ENCODE results near the gene SRR. TPM values are rescaled to one million over a fixed set of nuclear protein-coding genes. Genes with fewer than 3 reads are reported as not detected.

Gene SRR
- total and polyA plus RNA-seq, 10 of the 15 experiments (the other 5 are each of a cell fraction or from before 2014, with no cell fraction given): 11.7 to 33.9 (median 20.2) TPM

DNA sequence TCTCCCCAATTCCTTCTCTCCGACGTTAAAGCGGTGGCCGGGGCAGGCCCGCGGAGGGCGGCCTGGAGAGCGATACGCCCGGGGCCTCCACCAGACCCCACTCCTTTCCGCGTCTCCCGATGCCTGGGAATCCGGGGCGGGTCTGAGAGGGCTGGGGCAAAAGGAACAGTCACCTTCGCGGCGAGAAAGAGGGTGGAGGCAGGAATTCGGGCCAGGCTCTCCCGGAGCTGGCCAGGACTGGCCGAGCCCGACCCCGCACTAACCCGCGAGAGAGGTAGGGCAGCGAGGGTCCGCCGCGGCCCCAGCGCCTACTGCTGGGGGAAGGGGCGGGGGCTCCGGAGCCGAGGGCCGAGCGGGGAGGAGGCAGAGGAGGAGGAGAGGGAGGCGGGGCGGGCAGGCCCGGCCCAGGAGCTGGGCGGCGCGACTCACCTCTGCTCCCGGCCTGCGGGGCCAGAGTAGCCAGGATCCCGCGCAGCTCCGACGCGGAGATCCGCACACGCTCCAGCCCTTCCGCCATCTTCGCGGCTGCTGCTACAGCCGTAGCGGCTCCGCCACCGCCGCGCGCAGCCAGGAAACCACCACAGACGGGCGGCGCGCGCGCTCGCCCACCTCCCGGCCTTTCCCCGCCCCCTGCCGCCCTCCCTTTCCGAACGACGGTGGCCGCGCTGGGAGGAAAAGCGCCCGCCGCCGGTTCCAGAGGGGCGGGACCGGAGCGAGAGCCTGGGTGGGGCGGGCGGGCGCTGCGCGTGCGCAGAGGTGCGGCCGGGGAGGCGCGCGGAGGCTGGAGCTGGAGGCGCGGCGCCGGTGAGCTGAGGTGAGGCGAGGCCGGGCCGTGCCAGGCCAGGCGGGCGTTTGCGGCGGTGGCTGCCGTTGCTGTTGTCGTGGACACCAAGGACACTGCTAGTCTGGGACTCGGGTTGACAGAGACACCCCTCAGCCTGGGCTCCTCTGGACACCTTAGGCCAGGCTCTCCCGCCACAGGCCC is at the start of gene SRR, which contains the start of gene SMG6 (continued):
- TF ChIP-seq MEF2A (IDR thresholded peaks at IDR 0.05; ENCODE audit: insufficient read depth, low read depth, low read length): no peak
- no peak for TF ChIP-seq SMC3 (IDR thresholded peaks at IDR 0.05; ENCODE audit: borderline replicate concordance, low read length)
- no peak for TF ChIP-seq NFXL1 (IDR thresholded peaks at IDR 0.05; ENCODE audit: borderline replicate concordance)
- TF ChIP-seq, protein P1, sequence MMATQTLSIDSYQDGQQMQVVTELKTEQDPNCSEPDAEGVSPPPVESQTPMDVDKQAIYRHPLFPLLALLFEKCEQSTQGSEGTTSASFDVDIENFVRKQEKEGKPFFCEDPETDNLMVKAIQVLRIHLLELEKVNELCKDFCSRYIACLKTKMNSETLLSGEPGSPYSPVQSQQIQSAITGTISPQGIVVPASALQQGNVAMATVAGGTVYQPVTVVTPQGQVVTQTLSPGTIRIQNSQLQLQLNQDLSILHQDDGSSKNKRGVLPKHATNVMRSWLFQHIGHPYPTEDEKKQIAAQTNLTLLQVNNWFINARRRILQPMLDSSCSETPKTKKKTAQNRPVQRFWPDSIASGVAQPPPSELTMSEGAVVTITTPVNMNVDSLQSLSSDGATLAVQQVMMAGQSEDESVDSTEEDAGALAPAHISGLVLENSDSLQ (IDR thresholded peaks at IDR 0.05): no peak
- TF ChIP-seq, protein P2, sequence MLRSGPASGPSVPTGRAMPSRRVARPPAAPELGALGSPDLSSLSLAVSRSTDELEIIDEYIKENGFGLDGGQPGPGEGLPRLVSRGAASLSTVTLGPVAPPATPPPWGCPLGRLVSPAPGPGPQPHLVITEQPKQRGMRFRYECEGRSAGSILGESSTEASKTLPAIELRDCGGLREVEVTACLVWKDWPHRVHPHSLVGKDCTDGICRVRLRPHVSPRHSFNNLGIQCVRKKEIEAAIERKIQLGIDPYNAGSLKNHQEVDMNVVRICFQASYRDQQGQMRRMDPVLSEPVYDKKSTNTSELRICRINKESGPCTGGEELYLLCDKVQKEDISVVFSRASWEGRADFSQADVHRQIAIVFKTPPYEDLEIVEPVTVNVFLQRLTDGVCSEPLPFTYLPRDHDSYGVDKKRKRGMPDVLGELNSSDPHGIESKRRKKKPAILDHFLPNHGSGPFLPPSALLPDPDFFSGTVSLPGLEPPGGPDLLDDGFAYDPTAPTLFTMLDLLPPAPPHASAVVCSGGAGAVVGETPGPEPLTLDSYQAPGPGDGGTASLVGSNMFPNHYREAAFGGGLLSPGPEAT (IDR thresholded peaks at IDR 0.05; ENCODE audit: low read depth): peak; percentile 61; the same call in 1 of the 2 replicates
- TF ChIP-seq TARDBP (IDR thresholded peaks at IDR 0.05; ENCODE audit: borderline replicate concordance): no peak
- TF ChIP-seq PAX5 (IDR thresholded peaks at IDR 0.05; ENCODE audit: borderline replicate concordance, low read depth, low read length): no peak
- TF ChIP-seq EGR1 (IDR thresholded peaks at IDR 0.05; ENCODE audit: borderline replicate concordance in 1 of 2, low read depth in 2 of 2, low read length in 2 of 2): peak in 1 of 2 experiments; percentile 76; a peak in 2 of 3 replicates
- no peak for TF ChIP-seq BCL11A (IDR thresholded peaks at IDR 0.05; ENCODE audit: low read depth, low read length)
- no peak for TF ChIP-seq EED (IDR thresholded peaks at IDR 0.05; ENCODE audit: low read depth)
- TF ChIP-seq, protein P3, sequence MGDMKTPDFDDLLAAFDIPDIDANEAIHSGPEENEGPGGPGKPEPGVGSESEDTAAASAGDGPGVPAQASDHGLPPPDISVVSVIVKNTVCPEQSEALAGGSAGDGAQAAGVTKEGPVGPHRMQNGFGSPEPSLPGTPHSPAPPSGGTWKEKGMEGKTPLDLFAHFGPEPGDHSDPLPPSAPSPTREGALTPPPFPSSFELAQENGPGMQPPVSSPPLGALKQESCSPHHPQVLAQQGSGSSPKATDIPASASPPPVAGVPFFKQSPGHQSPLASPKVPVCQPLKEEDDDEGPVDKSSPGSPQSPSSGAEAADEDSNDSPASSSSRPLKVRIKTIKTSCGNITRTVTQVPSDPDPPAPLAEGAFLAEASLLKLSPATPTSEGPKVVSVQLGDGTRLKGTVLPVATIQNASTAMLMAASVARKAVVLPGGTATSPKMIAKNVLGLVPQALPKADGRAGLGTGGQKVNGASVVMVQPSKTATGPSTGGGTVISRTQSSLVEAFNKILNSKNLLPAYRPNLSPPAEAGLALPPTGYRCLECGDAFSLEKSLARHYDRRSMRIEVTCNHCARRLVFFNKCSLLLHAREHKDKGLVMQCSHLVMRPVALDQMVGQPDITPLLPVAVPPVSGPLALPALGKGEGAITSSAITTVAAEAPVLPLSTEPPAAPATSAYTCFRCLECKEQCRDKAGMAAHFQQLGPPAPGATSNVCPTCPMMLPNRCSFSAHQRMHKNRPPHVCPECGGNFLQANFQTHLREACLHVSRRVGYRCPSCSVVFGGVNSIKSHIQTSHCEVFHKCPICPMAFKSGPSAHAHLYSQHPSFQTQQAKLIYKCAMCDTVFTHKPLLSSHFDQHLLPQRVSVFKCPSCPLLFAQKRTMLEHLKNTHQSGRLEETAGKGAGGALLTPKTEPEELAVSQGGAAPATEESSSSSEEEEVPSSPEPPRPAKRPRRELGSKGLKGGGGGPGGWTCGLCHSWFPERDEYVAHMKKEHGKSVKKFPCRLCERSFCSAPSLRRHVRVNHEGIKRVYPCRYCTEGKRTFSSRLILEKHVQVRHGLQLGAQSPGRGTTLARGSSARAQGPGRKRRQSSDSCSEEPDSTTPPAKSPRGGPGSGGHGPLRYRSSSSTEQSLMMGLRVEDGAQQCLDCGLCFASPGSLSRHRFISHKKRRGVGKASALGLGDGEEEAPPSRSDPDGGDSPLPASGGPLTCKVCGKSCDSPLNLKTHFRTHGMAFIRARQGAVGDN (IDR thresholded peaks at IDR 0.05): peak; percentile 56; the same call in 1 of the 2 replicates
- TF ChIP-seq SREBF2 (IDR thresholded peaks at IDR 0.05; ENCODE audit: low read length): no peak
- peak; percentile 1; the same call in 1 of the 2 replicates for TF ChIP-seq SIN3A (IDR thresholded peaks at IDR 0.05; ENCODE audit: low read depth, low read length)
- TF ChIP-seq SUPT20H (IDR thresholded peaks at IDR 0.05; ENCODE audit: borderline replicate concordance, control insufficient read depth, low read depth, low read length): no peak
- no peak for TF ChIP-seq EP300 (IDR thresholded peaks at IDR 0.05; ENCODE audit: borderline replicate concordance in 1 of 2, control insufficient read depth in 1 of 2, low read depth in 2 of 2, low read length in 2 of 2)
- TF ChIP-seq, protein P4, sequence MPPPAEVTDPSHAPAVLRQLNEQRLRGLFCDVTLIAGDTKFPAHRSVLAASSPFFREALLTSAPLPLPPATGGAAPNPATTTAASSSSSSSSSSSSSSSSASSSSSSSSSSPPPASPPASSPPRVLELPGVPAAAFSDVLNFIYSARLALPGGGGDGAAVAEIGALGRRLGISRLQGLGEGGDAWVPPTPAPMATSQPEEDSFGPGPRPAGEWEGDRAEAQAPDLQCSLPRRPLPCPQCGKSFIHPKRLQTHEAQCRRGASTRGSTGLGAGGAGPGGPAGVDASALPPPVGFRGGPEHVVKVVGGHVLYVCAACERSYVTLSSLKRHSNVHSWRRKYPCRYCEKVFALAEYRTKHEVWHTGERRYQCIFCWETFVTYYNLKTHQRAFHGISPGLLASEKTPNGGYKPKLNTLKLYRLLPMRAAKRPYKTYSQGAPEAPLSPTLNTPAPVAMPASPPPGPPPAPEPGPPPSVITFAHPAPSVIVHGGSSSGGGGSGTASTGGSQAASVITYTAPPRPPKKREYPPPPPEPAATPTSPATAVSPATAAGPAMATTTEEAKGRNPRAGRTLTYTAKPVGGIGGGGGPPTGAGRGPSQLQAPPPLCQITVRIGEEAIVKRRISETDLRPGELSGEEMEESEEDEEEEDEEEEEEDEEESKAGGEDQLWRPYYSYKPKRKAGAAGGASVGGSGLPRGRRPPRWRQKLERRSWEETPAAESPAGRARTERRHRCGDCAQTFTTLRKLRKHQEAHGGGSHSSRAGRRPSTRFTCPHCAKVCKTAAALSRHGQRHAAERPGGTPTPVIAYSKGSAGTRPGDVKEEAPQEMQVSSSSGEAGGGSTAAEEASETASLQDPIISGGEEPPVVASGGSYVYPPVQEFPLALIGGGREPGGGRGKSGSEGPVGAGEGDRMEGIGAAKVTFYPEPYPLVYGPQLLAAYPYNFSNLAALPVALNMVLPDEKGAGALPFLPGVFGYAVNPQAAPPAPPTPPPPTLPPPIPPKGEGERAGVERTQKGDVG (CRISPR knock-in tag; IDR thresholded peaks at IDR 0.05): no peak
